Measurements from ENCODE around the gene KCNIP1. TPM values are rescaled to one million over a fixed set of nuclear protein-coding genes. Genes with fewer than 3 reads are reported as not detected.

KCNIP1 gene
- total RNA-seq, 2 experiments from 2014 or later, result not detected

DNA sequence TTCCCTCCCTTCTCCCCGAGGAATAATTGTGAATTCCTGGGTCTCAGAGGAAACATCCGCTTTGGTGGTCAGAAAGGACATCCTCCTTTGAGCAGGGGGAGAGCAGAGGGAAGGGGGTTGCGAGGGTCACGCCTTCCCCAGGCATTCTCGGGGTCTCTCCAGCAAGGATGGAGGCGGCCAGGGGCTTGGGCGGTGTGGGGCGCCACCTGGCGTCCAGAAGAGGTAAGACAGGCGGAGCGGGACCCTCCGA lies 129.1 kb downstream of the KCNIP1 start:
- POLR2A ChIA-PET, result no interaction called here
- H3K36me3 Mint-ChIP-seq (ENCODE audit: low read depth), result no peaks in the 10 kb centered on the region
- peaks cover 11% of the 10 kb centered on the region for H3K4me1 Mint-ChIP-seq
- CTCF ChIA-PET, result interaction anchor here (0.8 to 3.5 kb wide), 10 partner anchors 11 to 208 kb away, joined by 3 to 30 read pairs (median 4); no protein-coding TSS in a partner anchor
- H3K27ac Mint-ChIP-seq, result no peak overlapping the region
- peak; percentile 52 for DNase-seq
- no peaks in the 10 kb centered on the region for H3K9me3 Mint-ChIP-seq
- no peak overlapping the region for H3K4me3 Mint-ChIP-seq
- H3K27me3 Mint-ChIP-seq, result peaks cover 16% of the 10 kb centered on the region

DNA sequence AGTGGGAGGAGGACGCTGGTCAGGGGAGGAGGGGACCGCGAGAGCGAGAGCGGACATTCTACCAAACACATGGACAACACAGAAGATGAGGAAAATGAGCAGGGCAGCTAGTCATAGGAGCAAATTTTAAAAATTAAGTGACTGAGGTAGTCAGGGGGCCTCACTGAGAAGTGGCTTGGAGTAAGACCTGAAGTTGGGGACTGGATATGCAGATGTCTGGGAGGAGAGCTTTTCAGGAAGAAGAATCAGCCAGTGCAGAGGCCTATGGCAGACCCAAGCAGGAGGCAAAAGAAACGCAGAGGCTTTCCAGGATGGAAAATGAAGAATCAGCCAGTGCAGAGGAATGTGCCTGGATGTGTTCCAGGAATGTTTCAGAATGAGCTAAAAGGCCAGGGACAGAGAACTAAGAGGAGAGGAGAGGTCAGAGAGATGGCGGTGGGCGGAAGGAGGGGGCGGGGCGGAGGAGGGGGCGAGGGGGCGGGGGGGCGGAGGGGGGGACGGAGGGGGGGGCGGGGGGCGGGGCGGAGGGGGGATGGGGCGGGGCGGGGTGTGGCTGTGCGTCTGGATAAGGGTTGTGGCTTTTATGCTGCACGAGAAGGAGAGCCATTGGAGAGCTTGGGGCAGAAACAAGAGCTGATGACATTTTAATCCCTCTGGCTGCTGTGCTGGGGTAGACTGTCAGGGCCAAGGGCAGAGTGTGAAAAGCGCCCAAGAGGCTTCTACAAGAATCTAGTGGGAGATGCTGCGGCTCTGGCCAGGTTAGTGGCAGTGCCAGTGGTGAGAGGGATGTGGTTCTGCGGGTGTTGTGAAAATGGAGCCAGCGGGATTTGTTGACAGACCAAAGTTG lies 129.6 kb downstream of the KCNIP1 start:
- Mint-ChIP-seq H3K27me3 (peaks cover 16% of the 10 kb centered on the region), H3K36me3 (ENCODE audit: low read depth) (no peaks in the 10 kb centered on the region), H3K9me3 (no peaks in the 10 kb centered on the region), H3K4me3 (no peak overlapping the region), H3K4me1 (peaks cover 11% of the 10 kb centered on the region), H3K27ac (no peak overlapping the region)
- POLR2A ChIA-PET, result no interaction called here
- DNase-seq, result no peak
- CTCF ChIA-PET, result interaction anchor here (0.7 to 3.5 kb wide), 11 partner anchors 12 to 208 kb away, joined by 3 to 30 read pairs (median 3); no protein-coding TSS in a partner anchor

- H3K27ac Mint-ChIP-seq, result no peak overlapping the region
- H3K4me1 Mint-ChIP-seq, result peaks cover 11% of the 10 kb centered on the region
- H3K36me3 Mint-ChIP-seq (ENCODE audit: low read depth), result no peaks in the 10 kb centered on the region
- peaks cover 14% of the 10 kb centered on the region for H3K27me3 Mint-ChIP-seq
- ChIA-PET POLR2A (no interaction called here), CTCF (interaction anchor here (0.8 to 2.4 kb wide), 9 partner anchors 8 to 202 kb away, joined by 3 to 8 read pairs (median 4); no protein-coding TSS in a partner anchor)
- H3K4me3 Mint-ChIP-seq, result no peak overlapping the region
- DNase-seq, result no peak
- no peaks in the 10 kb centered on the region for H3K9me3 Mint-ChIP-seq
These were observed 130.6 kb downstream of the KCNIP1 start for GRCh38 chr5:170634256-170634990.

DNA sequence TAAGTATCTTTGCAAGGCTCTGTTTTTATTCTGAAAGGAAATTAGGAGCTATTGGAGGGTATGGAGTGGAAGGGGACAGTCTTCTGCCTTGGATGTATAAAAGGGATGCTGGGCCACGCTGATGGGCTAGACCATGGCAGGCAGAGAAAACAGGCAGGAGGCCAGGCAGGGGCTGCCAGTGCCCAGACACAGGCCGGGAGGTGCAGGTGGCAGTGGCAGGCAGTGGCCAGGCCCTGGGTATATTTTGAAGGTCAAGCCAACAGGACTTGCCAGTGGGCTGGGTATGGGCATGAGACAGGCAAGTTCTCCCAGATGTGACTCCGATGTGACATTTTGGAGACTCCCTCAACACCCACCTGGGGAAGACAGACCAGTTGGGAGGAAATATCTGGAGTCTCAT lies 131.9 kb downstream of the KCNIP1 start:
- H3K27me3 Mint-ChIP-seq, result peaks cover 11% of the 10 kb centered on the region
- ChIA-PET POLR2A (no interaction called here), CTCF (interaction anchor here (1.0 to 2.4 kb wide), 5 partner anchors 8 to 258 kb away, joined by 3 to 8 read pairs (median 3); no protein-coding TSS in a partner anchor)
- H3K9me3 Mint-ChIP-seq, result no peaks in the 10 kb centered on the region
- H3K4me1 Mint-ChIP-seq, result peaks cover 11% of the 10 kb centered on the region
- H3K4me3 Mint-ChIP-seq, result no peak overlapping the region
- no peak overlapping the region for H3K27ac Mint-ChIP-seq
- DNase-seq, result no peak
- no peaks in the 10 kb centered on the region for H3K36me3 Mint-ChIP-seq (ENCODE audit: low read depth)

DNA sequence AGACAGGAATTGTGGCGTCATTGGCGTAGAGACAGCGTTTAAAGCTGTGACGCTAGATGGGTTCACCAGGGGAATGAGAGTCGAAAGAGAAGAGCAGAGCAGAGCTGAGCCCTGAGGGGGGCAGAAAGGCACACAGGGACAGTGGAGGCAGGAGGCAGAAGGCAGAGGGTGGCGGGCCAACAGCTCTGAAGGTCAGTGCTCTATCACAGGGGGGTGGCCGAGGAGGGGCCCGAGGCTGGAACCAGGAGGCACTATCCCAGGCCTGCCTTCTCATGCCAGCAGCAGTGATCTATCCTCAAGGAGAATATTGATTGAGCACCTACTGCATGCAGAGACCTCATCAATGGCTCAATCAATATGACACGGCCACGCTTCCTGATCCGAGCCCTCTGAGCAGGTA lies 132.4 kb downstream of the KCNIP1 start:
- Mint-ChIP-seq H3K4me1 (peaks cover 11% of the 10 kb centered on the region), H3K36me3 (ENCODE audit: low read depth) (no peaks in the 10 kb centered on the region), H3K9me3 (no peaks in the 10 kb centered on the region), H3K27me3 (peaks cover 11% of the 10 kb centered on the region), H3K27ac (no peak overlapping the region), H3K4me3 (no peak overlapping the region)
- DNase-seq, result no peak
- ChIA-PET CTCF (interaction anchor here (1.0 to 2.4 kb wide), 4 partner anchors 10 to 258 kb away, joined by 3 to 8 read pairs (median 5); no protein-coding TSS in a partner anchor), POLR2A (no interaction called here)

- Mint-ChIP-seq H3K9me3 (no peaks in the 10 kb centered on the region), H3K27me3 (peaks cover 11% of the 10 kb centered on the region), H3K36me3 (ENCODE audit: low read depth) (no peaks in the 10 kb centered on the region), H3K4me1 (peaks cover 11% of the 10 kb centered on the region), H3K27ac (no peak overlapping the region), H3K4me3 (no peak overlapping the region)
- POLR2A ChIA-PET, result no interaction called here
- DNase-seq, result no peak
- CTCF ChIA-PET, result no interaction called here
These were observed 133.1 kb downstream of the KCNIP1 start for GRCh38 chr5:170636801-170637477.

GRCh38 chr5:170638051-170638450 lies 134.2 kb downstream of the KCNIP1 start:
- ChIA-PET CTCF (interaction anchor here (1.0 to 1.7 kb wide), 11 partner anchors 11 to 242 kb away, joined by 3 to 10 read pairs (median 5); no protein-coding TSS in a partner anchor), POLR2A (no interaction called here)
- DNase-seq, result no peak
- no peaks in the 10 kb centered on the region for H3K36me3 Mint-ChIP-seq (ENCODE audit: low read depth)
- H3K4me3 Mint-ChIP-seq, result no peak overlapping the region
- H3K9me3 Mint-ChIP-seq, result no peaks in the 10 kb centered on the region
- H3K4me1 Mint-ChIP-seq, result peaks cover 7% of the 10 kb centered on the region
- H3K27ac Mint-ChIP-seq, result no peak overlapping the region
- H3K27me3 Mint-ChIP-seq, result peaks cover 10% of the 10 kb centered on the region

DNA sequence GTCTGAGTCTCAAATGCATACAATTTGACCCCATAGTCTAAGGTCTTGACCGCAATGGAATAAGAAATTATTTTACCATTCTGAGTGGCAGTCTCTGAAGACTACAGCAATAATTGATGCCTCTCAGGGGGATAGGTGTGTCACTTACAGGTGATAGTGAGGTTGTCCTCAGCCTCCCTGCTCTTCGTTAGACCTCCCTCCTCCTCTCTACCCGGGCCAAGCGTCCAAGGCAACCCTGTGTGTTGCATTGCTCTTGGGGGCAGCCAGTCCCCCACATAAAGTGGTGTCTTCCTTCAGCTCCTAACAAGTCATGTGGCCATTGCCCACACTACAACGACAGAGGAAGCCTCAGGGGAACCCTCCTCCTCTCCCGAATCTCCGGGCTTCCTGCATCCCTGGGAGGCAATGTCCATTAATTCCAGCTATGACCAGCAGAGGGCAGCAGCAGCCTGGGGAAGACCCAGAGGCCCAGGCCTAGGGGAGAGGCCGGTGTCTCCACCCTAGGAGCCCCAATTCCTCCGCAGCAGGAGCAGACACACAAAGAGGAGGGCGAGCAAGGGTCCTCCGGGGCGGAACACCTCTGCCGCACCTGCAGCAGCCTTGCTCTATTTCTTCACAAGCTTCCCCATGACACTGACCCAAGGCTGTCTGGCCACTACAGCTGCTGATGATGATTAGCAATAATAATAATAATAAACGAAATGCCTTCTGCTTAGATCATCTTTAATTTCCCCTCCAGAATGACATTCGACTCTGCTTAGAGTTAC lies 134.8 kb downstream of the KCNIP1 start:
- Mint-ChIP-seq H3K4me3 (no peak overlapping the region), H3K36me3 (ENCODE audit: low read depth) (no peaks in the 10 kb centered on the region), H3K9me3 (no peaks in the 10 kb centered on the region), H3K4me1 (peaks cover 2% of the 10 kb centered on the region), H3K27me3 (peaks cover 6% of the 10 kb centered on the region), H3K27ac (no peak overlapping the region)
- POLR2A ChIA-PET, result no interaction called here
- DNase-seq, result peak; percentile 67
- CTCF ChIA-PET, result interaction anchor here (1.0 to 1.7 kb wide), 12 partner anchors 11 to 241 kb away, joined by 3 to 10 read pairs (median 4); no protein-coding TSS in a partner anchor

DNA sequence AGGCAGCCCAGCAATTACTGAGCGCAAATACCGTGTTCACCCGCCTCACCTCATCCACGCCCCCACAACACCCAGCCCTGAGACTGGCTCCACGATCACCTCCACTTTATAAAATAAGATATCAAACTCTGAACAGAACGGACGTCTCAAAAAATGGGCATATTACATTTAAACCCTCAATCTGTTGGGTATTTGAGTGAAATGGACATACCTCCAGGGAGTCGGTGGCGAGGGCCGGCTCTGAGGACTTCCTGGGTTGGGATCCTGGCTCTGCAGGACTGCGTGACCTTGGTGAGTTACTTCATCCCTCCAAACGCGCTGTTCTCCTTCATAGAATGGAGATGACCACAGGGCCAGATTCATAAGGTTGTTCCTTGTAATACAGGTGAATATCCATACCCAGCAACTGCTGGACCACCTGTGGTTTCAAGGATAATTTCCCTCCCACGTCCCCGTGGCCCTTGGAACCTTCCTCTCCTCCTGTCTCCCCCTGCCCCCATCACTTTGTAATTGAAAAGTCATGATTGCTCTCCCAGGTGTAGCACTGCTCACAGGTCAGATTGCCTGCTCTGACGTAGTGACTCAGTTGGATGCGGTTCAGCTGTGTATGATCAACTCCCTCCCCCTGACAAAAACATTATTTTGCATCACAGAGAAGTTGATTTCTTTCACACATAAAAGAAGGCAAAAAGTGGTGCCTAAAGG lies 135.6 kb downstream of the KCNIP1 start:
- Mint-ChIP-seq H3K27me3 (peaks cover 5% of the 10 kb centered on the region), H3K4me1 (no peaks in the 10 kb centered on the region), H3K9me3 (no peaks in the 10 kb centered on the region), H3K4me3 (no peak overlapping the region), H3K27ac (no peak overlapping the region), H3K36me3 (ENCODE audit: low read depth) (no peaks in the 10 kb centered on the region)
- ChIA-PET POLR2A (no interaction called here), CTCF (interaction anchor here (1.0 to 1.7 kb wide), 10 partner anchors 14 to 240 kb away, joined by 3 to 10 read pairs (median 4); no protein-coding TSS in a partner anchor)
- DNase-seq, result no peak

DNA sequence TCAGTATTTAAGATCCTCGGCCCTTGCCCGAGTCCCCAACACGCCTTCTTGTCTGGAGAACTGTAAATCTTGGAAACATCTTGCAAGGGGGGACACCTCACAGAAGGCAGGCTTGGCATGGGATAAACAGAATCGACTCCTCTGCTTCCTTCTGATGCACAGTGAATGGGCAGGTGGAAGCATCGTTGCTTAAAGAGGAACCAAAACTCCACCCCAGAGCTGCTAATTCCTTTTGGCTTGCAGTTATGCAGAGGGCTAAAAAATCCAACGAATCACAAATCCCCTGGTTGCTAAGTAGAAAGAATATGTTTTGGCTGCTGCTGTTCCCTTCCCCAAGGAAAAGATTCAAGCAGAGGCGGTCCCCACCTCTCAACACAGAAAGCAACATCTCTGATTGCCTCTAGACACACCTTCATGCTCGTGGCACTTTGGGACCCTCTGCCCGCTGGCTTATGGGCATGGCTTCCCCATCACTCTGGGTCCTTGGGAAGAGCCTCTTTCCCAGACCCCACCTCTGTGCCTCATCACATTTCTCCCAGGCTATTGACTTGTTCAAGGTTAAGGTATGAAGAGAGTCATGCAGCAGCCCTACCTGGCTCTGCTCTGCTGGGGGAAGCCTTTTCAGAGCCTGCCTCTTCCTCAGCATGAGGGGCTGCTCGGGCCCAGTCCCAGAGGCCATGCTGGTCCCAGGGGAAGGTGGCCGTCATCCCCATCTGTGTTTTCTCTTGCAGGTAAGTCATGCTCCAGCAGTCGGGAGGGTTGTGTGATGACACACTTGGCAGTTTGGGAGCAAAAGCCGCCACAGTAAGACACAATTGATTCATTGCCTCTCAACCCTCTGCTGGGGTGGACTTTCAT lies 137.1 kb downstream of the KCNIP1 start:
- Mint-ChIP-seq H3K36me3 (ENCODE audit: low read depth) (no peaks in the 10 kb centered on the region), H3K4me1 (no peaks in the 10 kb centered on the region), H3K27ac (no peak overlapping the region), H3K27me3 (peaks cover 16% of the 10 kb centered on the region), H3K9me3 (no peaks in the 10 kb centered on the region), H3K4me3 (no peak overlapping the region)
- ChIA-PET POLR2A (no interaction called here), CTCF (no interaction called here)
- DNase-seq, result no peak

- Mint-ChIP-seq H3K27ac (no peak overlapping the region), H3K27me3 (peaks cover 22% of the 10 kb centered on the region), H3K4me1 (no peaks in the 10 kb centered on the region), H3K4me3 (no peak overlapping the region), H3K9me3 (no peaks in the 10 kb centered on the region), H3K36me3 (ENCODE audit: low read depth) (no peaks in the 10 kb centered on the region)
- CTCF ChIA-PET, result no interaction called here
- POLR2A ChIA-PET, result no interaction called here
- no peak for DNase-seq
These were observed 137.8 kb downstream of the KCNIP1 start for GRCh38 chr5:170641589-170642031.
